ENCODE data around the gene SLC12A7.
"Not testable (repeated sequence)": the region's sequence is repeated elsewhere in the genome, so short reads cannot be mapped to it uniquely, and the experiment has no call there.

Gene SLC12A7

DNA sequence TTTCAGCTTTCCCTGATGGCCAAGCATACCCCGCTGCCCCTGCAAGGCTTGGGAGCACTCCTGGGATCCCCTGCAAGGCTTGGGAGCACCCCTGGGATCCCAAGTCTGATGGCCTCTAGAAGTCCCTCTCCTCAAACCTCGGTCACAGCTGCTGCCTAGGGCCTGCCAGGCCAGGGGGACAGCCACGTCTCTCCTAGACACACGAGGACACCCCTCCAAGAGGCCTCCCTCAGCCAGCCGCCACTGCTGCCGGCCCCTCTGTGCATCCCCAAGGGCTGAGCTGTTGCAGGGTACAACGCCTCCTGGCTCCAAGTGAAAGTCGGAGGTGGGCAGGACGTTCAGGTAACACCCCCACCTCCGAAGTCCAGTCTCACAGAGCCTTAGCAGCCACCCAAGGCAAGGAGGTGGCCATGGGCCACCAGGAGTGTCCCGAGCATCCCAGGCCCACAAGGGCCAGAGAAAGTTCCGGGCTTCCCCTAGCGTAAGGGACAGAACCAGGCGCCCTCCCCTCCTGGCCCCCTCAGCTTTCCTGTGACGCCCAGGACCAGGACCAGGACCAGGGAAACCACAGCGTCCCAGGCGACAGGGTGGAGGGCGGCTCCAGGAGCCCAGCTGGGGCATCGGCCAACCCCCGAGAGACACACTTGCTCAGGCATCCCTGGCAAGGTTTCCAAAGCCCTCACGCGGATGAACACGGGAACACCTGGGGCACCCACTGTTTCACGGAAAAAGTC is 17.3 kb upstream of the SLC12A7 start:
- H3K27me3 ChIP-seq (ENCODE audit: control insufficient read depth in 1 of 2, insufficient read depth in 2 of 2, low read length in 2 of 2): no peaks in the 10 kb centered on the region
- H3K36me3 ChIP-seq (ENCODE audit: control insufficient read depth in 1 of 2, insufficient read depth in 2 of 2, low read length in 2 of 2): no peaks in the 10 kb centered on the region
- H3K9ac ChIP-seq (ENCODE audit: low read depth in 1 of 2, low read length in 2 of 2): peak overlapping the region; percentile 35 to 38
- peaks cover 36 to 44% of the 10 kb centered on the region in 2 donors for H3K4me1 ChIP-seq (ENCODE audit: control insufficient read depth in 1 of 2, insufficient read depth in 2 of 2, low read length in 2 of 2)
- H3K4me3 ChIP-seq (ENCODE audit: low read depth in 1 of 2, low read length in 2 of 2): peak overlapping the region in 1 of 2 donors; percentile 19
- H3K9me3 ChIP-seq (ENCODE audit: control insufficient read depth in 1 of 2, low read length in 2 of 2): no peaks in the 10 kb centered on the region
- no peak overlapping the region for H3K27ac ChIP-seq (ENCODE audit: low read depth, low read length)

DNA sequence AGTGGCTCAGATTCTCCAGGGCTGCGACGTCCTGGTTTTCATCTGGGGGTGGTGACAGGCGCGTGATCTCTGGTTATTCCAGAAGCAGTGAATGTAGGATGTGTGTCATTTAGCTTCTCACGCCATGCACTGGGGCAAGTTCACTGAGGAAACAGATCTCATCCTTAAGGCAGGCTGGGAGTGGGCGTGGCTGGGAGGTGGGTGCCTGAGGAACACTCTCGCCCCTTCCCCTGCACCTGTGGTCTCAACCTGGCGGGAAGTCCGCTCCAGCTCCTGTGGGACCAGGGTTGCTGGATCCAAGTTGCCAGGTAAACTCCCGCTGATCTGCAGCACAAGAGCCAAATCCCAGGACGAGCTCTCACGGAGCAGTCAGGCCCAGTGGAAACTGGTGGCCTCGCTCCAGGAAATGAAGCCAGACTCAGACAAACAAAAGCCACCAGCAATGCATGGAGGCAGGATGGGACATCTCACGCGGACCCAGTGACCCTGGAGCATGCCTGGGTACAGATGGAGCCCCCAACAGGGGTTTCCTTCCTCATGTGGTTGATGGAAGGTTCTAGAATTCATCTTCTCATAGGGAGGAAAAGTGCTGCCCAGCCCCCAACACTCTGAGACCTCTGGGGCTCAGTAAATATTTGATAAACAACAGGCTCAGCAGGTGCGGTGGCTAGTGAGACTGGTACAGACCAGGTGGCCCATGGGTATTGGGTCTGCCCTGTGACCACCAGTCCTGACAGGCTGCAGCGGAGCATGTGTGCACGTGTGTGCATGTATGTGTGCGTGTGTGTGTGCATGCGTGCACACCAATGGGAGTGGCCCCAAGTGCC is 16.3 kb upstream of the SLC12A7 start:
- H3K36me3 ChIP-seq (ENCODE audit: control insufficient read depth in 1 of 2, insufficient read depth in 2 of 2, low read length in 2 of 2): no peaks in the 10 kb centered on the region
- H3K4me3 ChIP-seq (ENCODE audit: low read depth in 1 of 2, low read length in 2 of 2): no peak overlapping the region
- H3K27ac ChIP-seq (ENCODE audit: low read depth, low read length): peak overlapping the region; percentile 50

DNA sequence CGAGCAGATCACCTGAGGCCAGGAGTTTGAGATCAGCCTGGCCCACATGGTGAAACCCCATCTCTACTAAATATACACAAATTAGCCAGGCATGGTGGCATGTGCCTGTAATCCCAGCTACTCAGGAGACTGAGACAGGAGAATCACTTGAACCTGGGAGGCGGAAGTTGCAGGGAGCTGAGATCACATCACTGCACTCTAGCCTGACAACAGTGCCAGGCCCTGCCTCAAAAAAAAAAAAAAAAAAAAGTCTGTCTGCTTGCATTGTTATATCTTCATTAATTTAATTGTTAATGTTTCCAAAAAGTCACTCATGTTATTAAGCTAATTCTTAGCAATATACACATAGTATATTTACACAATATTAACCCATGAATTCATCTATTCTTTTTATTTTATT is 13.8 kb upstream of the SLC12A7 start:
- H3K9me3 ChIP-seq (ENCODE audit: control insufficient read depth in 1 of 2, low read length in 2 of 2); H3K27me3 ChIP-seq (ENCODE audit: control insufficient read depth in 1 of 2, insufficient read depth in 2 of 2, low read length in 2 of 2); H3K27ac ChIP-seq (ENCODE audit: low read depth, low read length); H3K4me3 ChIP-seq (ENCODE audit: low read depth in 1 of 2, low read length in 2 of 2); H3K36me3 ChIP-seq (ENCODE audit: control insufficient read depth in 1 of 2, insufficient read depth in 2 of 2, low read length in 2 of 2); H3K9ac ChIP-seq (ENCODE audit: low read depth in 1 of 2, low read length in 2 of 2): not testable (repeated sequence)
- peaks cover 27 to 30% of the 10 kb centered on the region in 2 donors for H3K4me1 ChIP-seq (ENCODE audit: control insufficient read depth in 1 of 2, insufficient read depth in 2 of 2, low read length in 2 of 2)

More for the DNA sequence above, 16.3 kb upstream of the SLC12A7 start:
- no peak overlapping the region for H3K9ac ChIP-seq (ENCODE audit: low read depth in 1 of 2, low read length in 2 of 2)
- H3K9me3 ChIP-seq (ENCODE audit: control insufficient read depth in 1 of 2, low read length in 2 of 2): no peaks in the 10 kb centered on the region
- H3K27me3 ChIP-seq (ENCODE audit: control insufficient read depth in 1 of 2, insufficient read depth in 2 of 2, low read length in 2 of 2): no peaks in the 10 kb centered on the region
- peaks cover 36 to 44% of the 10 kb centered on the region in 2 donors for H3K4me1 ChIP-seq (ENCODE audit: control insufficient read depth in 1 of 2, insufficient read depth in 2 of 2, low read length in 2 of 2)

DNA sequence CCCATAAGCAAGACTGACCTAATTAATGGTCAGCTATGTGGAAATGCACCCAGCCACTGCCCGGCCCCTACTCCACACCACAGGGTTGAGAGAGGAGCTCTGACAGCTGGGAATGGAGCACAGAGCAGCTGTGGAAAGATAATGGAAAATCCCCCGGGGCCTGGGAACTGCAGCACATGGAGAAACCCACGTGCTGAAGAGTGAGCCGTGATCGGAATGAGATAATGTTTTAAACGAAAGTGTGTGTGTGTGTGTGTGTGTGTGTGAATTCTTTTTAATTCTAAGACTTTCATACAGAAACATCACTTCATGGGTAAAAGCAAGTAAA is 13.1 kb upstream of the SLC12A7 start:
- Histone ChIP-seq H3K36me3 (ENCODE audit: control insufficient read depth in 1 of 2, insufficient read depth in 2 of 2, low read length in 2 of 2) (no peaks in the 10 kb centered on the region), H3K27ac (ENCODE audit: low read depth, low read length) (no peak overlapping the region), H3K9ac (ENCODE audit: low read depth in 1 of 2, low read length in 2 of 2) (no peak overlapping the region), H3K27me3 (ENCODE audit: control insufficient read depth in 1 of 2, insufficient read depth in 2 of 2, low read length in 2 of 2) (no peaks in the 10 kb centered on the region), H3K9me3 (ENCODE audit: control insufficient read depth in 1 of 2, low read length in 2 of 2) (no peaks in the 10 kb centered on the region), H3K4me3 (ENCODE audit: low read depth in 1 of 2, low read length in 2 of 2) (no peak overlapping the region), H3K4me1 (ENCODE audit: control insufficient read depth in 1 of 2, insufficient read depth in 2 of 2, low read length in 2 of 2) (peaks cover 24 to 32% of the 10 kb centered on the region in 2 donors)

DNA sequence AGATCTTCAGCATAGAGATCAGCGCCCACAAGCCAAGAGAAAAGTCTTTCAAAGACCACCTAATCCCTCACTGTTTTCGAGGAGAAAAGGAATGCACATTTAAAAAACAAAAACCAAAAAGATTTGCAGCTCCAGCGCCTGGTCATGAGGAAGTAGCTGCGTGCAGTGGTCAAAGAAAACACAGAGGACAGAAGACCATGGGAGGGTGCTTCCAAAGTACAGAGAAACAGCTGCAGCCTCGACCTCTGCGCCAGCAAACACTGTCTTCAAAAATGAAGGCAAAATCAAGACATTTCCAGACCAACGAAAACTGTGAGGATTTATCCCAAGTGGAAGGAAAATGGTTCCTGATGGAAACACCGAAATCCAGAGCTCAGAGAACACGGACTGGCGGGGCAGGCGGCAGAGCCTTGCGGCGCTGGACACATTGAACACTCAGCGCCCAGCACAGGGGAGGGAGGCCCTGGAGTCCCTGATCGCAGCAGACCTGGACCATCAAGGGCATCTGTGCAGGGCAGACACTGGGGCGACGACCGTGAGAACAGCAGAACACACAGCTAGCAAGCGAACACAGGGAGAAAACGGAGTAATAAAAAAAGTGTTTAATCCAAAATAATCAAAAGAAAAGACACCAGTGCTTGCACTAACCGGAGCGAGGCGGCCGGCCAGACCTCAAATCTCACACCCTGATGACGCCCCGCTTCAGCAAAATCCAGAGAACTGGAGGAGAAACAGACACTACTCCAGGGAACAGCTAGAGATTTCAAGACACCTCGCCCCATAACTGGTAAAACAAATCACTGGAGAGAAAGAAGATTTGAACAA is 12.6 kb upstream of the SLC12A7 start:
- Histone ChIP-seq H3K27me3 (ENCODE audit: control insufficient read depth in 1 of 2, insufficient read depth in 2 of 2, low read length in 2 of 2) (no peaks in the 10 kb centered on the region), H3K9ac (ENCODE audit: low read depth in 1 of 2, low read length in 2 of 2) (no peak overlapping the region), H3K27ac (ENCODE audit: low read depth, low read length) (no peak overlapping the region), H3K4me1 (ENCODE audit: control insufficient read depth in 1 of 2, insufficient read depth in 2 of 2, low read length in 2 of 2) (peaks cover 22 to 32% of the 10 kb centered on the region in 2 donors), H3K4me3 (ENCODE audit: low read depth in 1 of 2, low read length in 2 of 2) (no peak overlapping the region), H3K9me3 (ENCODE audit: control insufficient read depth in 1 of 2, low read length in 2 of 2) (no peaks in the 10 kb centered on the region), H3K36me3 (ENCODE audit: control insufficient read depth in 1 of 2, insufficient read depth in 2 of 2, low read length in 2 of 2) (no peaks in the 10 kb centered on the region)

DNA sequence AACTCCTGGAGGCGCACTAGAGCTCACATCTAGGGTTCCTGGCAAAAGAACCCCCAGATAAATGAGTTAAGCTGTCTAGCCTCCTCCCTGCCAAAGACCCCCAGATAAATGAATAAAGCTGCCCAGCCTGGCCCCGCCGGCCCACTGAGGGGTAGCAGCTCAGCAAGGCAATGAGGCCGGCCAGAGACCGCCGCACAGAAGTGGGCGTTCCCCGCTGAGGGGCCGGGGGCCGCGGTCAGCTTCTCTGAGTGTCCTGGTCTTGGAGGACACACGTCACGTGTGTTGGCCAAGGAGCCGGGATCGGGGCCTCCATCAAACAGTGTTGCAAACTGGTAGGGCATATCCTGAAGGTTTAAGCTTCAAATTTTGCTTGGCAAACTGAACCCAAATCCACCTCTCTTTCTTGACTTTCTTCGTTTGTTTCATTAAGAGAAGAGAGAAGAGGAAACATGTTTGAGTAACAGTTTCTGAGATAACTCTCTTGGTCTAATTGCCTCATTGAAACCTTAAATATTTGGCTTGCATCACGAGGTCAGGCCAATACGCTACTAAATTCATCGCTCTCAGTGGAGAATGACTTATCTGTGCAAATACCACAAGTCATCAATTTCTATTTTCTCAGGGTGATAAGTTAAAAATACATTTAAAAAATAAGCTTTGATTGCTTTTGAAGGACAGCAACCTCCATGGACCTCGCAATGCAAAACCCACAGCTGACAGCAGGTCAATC is 11.7 kb upstream of the SLC12A7 start:
- H3K9ac ChIP-seq (ENCODE audit: low read depth in 1 of 2, low read length in 2 of 2): no peak overlapping the region
- peaks cover 22 to 32% of the 10 kb centered on the region in 2 donors for H3K4me1 ChIP-seq (ENCODE audit: control insufficient read depth in 1 of 2, insufficient read depth in 2 of 2, low read length in 2 of 2)
- H3K4me3 ChIP-seq (ENCODE audit: low read depth in 1 of 2, low read length in 2 of 2): no peak overlapping the region
- H3K9me3 ChIP-seq (ENCODE audit: control insufficient read depth in 1 of 2, low read length in 2 of 2): no peaks in the 10 kb centered on the region
- H3K27me3 ChIP-seq (ENCODE audit: control insufficient read depth in 1 of 2, insufficient read depth in 2 of 2, low read length in 2 of 2): no peaks in the 10 kb centered on the region
- H3K27ac ChIP-seq (ENCODE audit: low read depth, low read length): no peak overlapping the region
- H3K36me3 ChIP-seq (ENCODE audit: control insufficient read depth in 1 of 2, insufficient read depth in 2 of 2, low read length in 2 of 2): no peaks in the 10 kb centered on the region

DNA sequence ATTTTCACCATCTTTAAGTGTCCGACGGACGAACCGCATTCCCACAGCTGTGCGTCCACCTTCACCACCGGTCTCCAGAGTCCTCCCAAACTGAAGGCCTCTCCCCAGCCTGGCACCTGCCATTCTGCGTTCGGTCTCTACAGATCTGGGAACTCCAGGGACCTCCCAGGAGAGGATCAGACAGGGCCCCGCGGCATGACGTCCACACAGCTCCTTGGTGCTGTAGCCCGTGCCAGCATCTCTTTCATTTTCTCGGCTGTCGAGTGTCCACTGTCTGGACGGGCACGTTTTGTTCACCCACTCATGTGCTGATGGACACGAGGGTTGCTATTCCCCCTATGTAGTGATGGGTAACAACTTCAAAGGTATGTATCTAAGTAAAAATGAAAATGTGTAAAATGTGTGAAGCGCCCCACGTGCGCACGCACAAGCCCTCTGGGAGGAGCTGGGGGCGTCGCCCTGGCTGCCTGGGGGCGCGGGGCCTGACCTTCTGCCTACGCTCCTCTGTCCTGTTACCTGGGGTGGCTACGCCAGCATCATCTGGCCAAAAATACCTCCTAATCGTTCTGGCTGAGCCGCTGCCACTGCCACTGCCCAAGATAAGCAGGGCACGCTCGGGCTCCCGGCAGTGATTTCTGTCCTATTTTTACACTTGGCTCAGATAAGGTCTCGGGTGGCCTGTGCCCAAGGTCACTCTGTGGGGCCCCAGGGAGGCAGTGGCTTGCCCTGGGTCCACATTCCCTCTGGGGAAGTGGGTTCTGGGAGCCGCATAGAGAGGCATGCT is 10.8 kb upstream of the SLC12A7 start:
- H3K4me1 ChIP-seq (ENCODE audit: control insufficient read depth in 1 of 2, insufficient read depth in 2 of 2, low read length in 2 of 2): peaks cover 19 to 30% of the 10 kb centered on the region in 2 donors
- no peak overlapping the region for H3K27ac ChIP-seq (ENCODE audit: low read depth, low read length)
- no peaks in the 10 kb centered on the region for H3K27me3 ChIP-seq (ENCODE audit: control insufficient read depth in 1 of 2, insufficient read depth in 2 of 2, low read length in 2 of 2)
- no peaks in the 10 kb centered on the region for H3K9me3 ChIP-seq (ENCODE audit: control insufficient read depth in 1 of 2, low read length in 2 of 2)
- no peaks in the 10 kb centered on the region for H3K36me3 ChIP-seq (ENCODE audit: control insufficient read depth in 1 of 2, insufficient read depth in 2 of 2, low read length in 2 of 2)
- no peak overlapping the region for H3K4me3 ChIP-seq (ENCODE audit: low read depth in 1 of 2, low read length in 2 of 2)
- no peak overlapping the region for H3K9ac ChIP-seq (ENCODE audit: low read depth in 1 of 2, low read length in 2 of 2)

DNA sequence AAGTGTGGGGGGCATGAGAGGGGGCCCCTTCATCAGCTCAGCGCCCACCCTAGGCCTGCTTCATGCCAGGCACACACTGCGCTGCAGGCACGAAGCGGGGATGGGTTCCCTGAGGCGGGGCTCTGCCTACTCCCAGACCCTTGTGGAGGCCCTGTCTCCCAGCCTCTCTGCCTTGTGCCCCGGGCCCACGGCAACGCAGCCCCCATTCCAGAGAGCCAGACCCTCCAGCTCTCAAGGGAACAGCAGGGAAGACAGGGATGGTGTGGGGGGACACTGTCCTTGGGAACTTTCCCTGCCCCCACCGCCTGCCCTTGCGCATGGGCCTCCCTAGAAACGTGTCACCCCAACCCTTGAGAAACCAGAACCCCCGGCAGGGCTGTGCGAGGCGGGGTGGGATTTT is 10.0 kb upstream of the SLC12A7 start:
- no peak overlapping the region for H3K27ac ChIP-seq (ENCODE audit: low read depth, low read length)
- no peak overlapping the region for H3K9ac ChIP-seq (ENCODE audit: low read depth in 1 of 2, low read length in 2 of 2)
- H3K4me1 ChIP-seq (ENCODE audit: control insufficient read depth in 1 of 2, insufficient read depth in 2 of 2, low read length in 2 of 2): peaks cover 18 to 30% of the 10 kb centered on the region in 2 donors
- H3K9me3 ChIP-seq (ENCODE audit: control insufficient read depth in 1 of 2, low read length in 2 of 2): no peaks in the 10 kb centered on the region
- H3K36me3 ChIP-seq (ENCODE audit: control insufficient read depth in 1 of 2, insufficient read depth in 2 of 2, low read length in 2 of 2): no peaks in the 10 kb centered on the region
- no peak overlapping the region for H3K4me3 ChIP-seq (ENCODE audit: low read depth in 1 of 2, low read length in 2 of 2)
- H3K27me3 ChIP-seq (ENCODE audit: control insufficient read depth in 1 of 2, insufficient read depth in 2 of 2, low read length in 2 of 2): no peaks in the 10 kb centered on the region

DNA sequence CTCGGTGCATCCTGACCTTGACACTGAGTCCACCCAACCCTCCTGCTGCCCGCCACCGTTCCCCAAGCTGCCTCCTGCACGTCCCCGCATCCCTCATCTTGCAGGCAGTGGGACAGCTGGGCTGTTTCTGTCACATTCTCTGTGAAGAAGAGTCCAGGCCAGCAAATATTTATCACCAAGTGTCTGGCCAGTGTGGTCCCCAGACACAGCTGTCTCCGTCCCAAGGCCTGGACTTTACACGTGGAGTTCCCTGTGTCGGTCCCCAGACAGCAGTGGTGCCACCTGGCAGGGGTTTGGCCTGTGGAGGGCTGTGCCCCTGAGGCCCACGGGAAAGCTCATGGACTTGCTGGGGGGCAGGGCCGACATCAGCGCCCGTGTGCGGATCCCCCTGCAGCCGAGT is 9.2 kb upstream of the SLC12A7 start:
- H3K27me3 ChIP-seq (ENCODE audit: control insufficient read depth in 1 of 2, insufficient read depth in 2 of 2, low read length in 2 of 2): no peaks in the 10 kb centered on the region
- no peak overlapping the region for H3K9ac ChIP-seq (ENCODE audit: low read depth in 1 of 2, low read length in 2 of 2)
- H3K27ac ChIP-seq (ENCODE audit: low read depth, low read length): no peak overlapping the region
- no peaks in the 10 kb centered on the region for H3K9me3 ChIP-seq (ENCODE audit: control insufficient read depth in 1 of 2, low read length in 2 of 2)
- H3K36me3 ChIP-seq (ENCODE audit: control insufficient read depth in 1 of 2, insufficient read depth in 2 of 2, low read length in 2 of 2): no peaks in the 10 kb centered on the region
- H3K4me3 ChIP-seq (ENCODE audit: low read depth in 1 of 2, low read length in 2 of 2): no peak overlapping the region
- H3K4me1 ChIP-seq (ENCODE audit: control insufficient read depth in 1 of 2, insufficient read depth in 2 of 2, low read length in 2 of 2): peaks cover 18 to 30% of the 10 kb centered on the region in 2 donors
